ENCODE measurements around the gene MYH10.

DNA sequence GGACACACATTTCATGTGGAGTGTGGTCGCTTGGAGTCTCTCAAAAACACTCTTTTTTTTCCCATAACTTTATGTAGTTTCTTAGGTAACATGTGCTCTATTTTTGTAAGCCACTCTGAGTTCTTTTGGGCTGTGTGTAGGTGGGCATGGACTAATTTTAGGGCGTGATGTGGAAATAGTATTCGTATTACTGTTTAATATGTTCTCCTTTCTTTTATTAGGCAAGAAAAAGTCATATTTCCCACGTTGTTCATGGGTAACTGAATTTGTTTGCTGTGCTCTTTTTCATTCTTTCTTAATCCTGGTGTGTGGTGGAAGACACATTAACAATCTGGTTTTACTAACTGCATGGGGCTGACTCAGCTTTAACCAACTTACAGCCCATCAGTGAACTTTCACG is 167.4 kb downstream of the MYH10 start:
- no peak for TF ChIP-seq POLR2AphosphoS5 (IDR thresholded peaks at IDR 0.05; ENCODE audit: borderline replicate concordance, low read depth, low read length)
- TF ChIP-seq EZH2 (IDR thresholded peaks at IDR 0.05) = no peak
